ENCODE data around the gene CPVL. TPM values are rescaled to one million over a fixed set of nuclear protein-coding genes. Genes with fewer than 3 reads are reported as not detected.

The CPVL gene
- total RNA-seq, 1 donor, result 0.36 TPM

DNA sequence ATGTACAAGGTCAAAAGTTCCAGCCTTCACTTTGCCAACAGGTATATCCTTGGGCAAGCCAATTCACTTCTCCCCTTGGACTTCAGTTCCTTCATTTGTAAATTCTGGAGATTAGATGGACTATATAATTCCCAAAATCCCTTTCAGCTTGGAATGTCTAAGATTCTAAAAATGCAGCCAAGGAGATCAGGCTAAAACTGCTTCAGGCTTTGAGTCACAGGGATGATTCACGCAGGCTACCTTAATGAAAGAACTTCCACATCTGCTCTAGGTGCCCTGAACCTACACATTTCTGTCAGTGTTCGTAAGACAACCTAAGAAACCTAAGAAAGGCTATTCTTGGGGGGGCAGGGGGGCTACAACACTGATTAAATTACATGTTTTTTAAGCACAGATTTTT, 7.1 kb downstream of the CPVL start:
- no peaks in the 10 kb centered on the region for H4K20me1 ChIP-seq (ENCODE audit: insufficient read depth, low read length)
- no peaks in the 10 kb centered on the region for H3K79me2 ChIP-seq (ENCODE audit: insufficient read depth, low read length)
- no peaks in the 10 kb centered on the region for H3K4me1 ChIP-seq (ENCODE audit: insufficient read depth, low read length)
- H3K9me3 ChIP-seq (ENCODE audit: low read depth, low read length), result no peaks in the 10 kb centered on the region
- H2AFZ ChIP-seq (ENCODE audit: low read length), result no peak overlapping the region
- no peak for DNase-seq (ENCODE audit: insufficient read length, low spot score, missing footprints)
- no peak overlapping the region for H3K4me3 ChIP-seq (ENCODE audit: insufficient read depth, low read length)
- H3K27me3 ChIP-seq (ENCODE audit: insufficient read depth, low read length), result peaks cover 13% of the 10 kb centered on the region
- no peak overlapping the region for H3K4me2 ChIP-seq (ENCODE audit: insufficient read depth, low read length)
- H3K27ac ChIP-seq (ENCODE audit: low read depth, low read length), result no peak overlapping the region
- no peaks in the 10 kb centered on the region for H3K36me3 ChIP-seq (ENCODE audit: insufficient read depth, low read length)
- TF ChIP-seq, protein P1, sequence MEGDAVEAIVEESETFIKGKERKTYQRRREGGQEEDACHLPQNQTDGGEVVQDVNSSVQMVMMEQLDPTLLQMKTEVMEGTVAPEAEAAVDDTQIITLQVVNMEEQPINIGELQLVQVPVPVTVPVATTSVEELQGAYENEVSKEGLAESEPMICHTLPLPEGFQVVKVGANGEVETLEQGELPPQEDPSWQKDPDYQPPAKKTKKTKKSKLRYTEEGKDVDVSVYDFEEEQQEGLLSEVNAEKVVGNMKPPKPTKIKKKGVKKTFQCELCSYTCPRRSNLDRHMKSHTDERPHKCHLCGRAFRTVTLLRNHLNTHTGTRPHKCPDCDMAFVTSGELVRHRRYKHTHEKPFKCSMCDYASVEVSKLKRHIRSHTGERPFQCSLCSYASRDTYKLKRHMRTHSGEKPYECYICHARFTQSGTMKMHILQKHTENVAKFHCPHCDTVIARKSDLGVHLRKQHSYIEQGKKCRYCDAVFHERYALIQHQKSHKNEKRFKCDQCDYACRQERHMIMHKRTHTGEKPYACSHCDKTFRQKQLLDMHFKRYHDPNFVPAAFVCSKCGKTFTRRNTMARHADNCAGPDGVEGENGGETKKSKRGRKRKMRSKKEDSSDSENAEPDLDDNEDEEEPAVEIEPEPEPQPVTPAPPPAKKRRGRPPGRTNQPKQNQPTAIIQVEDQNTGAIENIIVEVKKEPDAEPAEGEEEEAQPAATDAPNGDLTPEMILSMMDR (IDR thresholded peaks at IDR 0.05; ENCODE audit: extremely low read depth, low read depth, low read length), result no peak

DNA sequence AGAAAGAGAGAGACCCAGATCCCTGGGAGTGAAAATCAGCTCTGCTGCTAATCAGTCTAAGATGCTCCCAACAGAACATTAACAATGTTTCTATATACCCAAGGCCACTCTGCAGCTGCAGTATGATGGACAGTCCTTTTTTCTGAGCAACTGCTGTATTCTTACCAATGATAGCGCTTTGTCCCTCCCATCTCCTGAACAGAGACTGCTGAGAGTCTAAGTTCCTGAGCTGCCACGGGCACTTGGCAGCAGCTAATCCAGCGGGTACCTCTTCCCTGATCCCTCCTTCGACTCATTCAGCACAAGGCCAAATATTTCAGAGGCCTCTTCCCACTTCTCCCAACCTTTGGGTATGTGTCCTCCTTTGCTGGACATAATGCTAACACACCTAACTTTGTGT, 7.7 kb downstream of the CPVL start:
- H3K36me3 ChIP-seq (ENCODE audit: insufficient read depth, low read length), result no peaks in the 10 kb centered on the region
- H3K79me2 ChIP-seq (ENCODE audit: insufficient read depth, low read length), result no peaks in the 10 kb centered on the region
- H3K4me1 ChIP-seq (ENCODE audit: insufficient read depth, low read length), result no peaks in the 10 kb centered on the region
- H3K4me2 ChIP-seq (ENCODE audit: insufficient read depth, low read length), result no peak overlapping the region
- peaks cover 7% of the 10 kb centered on the region for H3K27me3 ChIP-seq (ENCODE audit: insufficient read depth, low read length)
- H3K4me3 ChIP-seq (ENCODE audit: insufficient read depth, low read length), result no peak overlapping the region
- H4K20me1 ChIP-seq (ENCODE audit: insufficient read depth, low read length), result no peaks in the 10 kb centered on the region
- DNase-seq (ENCODE audit: insufficient read length, low spot score, missing footprints), result peak; percentile 79
- H3K27ac ChIP-seq (ENCODE audit: low read depth, low read length), result no peak overlapping the region
- H3K9me3 ChIP-seq (ENCODE audit: low read depth, low read length), result no peaks in the 10 kb centered on the region
- TF ChIP-seq, protein P1 (IDR thresholded peaks at IDR 0.05; ENCODE audit: extremely low read depth, low read depth, low read length), result no peak
- no peak overlapping the region for H2AFZ ChIP-seq (ENCODE audit: low read length)

DNA sequence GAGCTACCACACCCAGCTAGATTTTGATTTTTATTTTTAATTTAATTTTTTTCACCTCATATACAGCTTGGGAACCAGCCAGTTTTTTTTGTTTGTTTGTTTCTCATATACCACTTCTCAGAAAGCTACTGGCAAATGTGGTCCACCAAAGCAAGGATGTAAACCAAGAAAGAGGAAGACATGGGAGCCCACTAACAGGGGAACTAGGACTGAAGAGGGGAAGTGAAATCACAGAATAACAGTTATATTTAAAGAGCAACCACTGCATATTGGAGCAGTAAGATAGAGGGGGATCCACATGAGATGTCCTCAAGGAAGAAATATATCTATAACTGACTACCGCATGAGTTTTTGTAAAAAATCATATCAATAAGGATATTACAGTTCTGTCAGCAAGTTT, 10.5 kb downstream of the CPVL start:
- no peak overlapping the region for H3K27ac ChIP-seq (ENCODE audit: low read depth, low read length)
- no peaks in the 10 kb centered on the region for H4K20me1 ChIP-seq (ENCODE audit: insufficient read depth, low read length)
- DNase-seq (ENCODE audit: insufficient read length, low spot score, missing footprints), result no peak
- H3K79me2 ChIP-seq (ENCODE audit: insufficient read depth, low read length), result no peaks in the 10 kb centered on the region
- peaks cover 1% of the 10 kb centered on the region for H3K27me3 ChIP-seq (ENCODE audit: insufficient read depth, low read length)
- H3K4me3 ChIP-seq (ENCODE audit: insufficient read depth, low read length), result no peak overlapping the region
- H3K4me1 ChIP-seq (ENCODE audit: insufficient read depth, low read length), result no peaks in the 10 kb centered on the region
- H3K4me2 ChIP-seq (ENCODE audit: insufficient read depth, low read length), result no peak overlapping the region
- no peaks in the 10 kb centered on the region for H3K9me3 ChIP-seq (ENCODE audit: low read depth, low read length)
- H2AFZ ChIP-seq (ENCODE audit: low read length), result no peak overlapping the region
- TF ChIP-seq, protein P1 (IDR thresholded peaks at IDR 0.05; ENCODE audit: extremely low read depth, low read depth, low read length), result no peak
- H3K36me3 ChIP-seq (ENCODE audit: insufficient read depth, low read length), result no peaks in the 10 kb centered on the region

DNA sequence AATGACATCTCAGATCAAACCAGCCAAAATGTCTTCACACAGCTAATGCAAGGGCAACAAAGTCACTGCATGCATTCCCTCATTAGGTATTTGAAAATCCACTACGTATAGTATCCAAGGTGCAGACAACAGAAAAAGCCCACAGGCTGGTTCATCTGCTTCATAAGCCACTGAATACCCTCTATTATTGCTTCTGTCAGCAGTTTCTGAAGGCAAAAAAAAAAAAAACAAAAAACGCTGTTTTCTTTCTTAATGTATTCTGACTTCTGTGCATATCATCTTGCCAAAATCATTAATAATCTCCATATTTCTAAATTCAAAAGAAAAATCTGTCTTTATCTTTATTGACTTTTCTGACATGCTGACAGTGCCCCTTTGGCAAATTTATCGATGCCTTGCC, 13.4 kb downstream of the CPVL start:
- Histone ChIP-seq H3K27ac (ENCODE audit: low read depth, low read length) (no peak overlapping the region), H3K4me3 (ENCODE audit: insufficient read depth, low read length) (no peak overlapping the region), H3K4me2 (ENCODE audit: insufficient read depth, low read length) (no peak overlapping the region), H3K79me2 (ENCODE audit: insufficient read depth, low read length) (no peaks in the 10 kb centered on the region), H3K9me3 (ENCODE audit: low read depth, low read length) (no peaks in the 10 kb centered on the region), H3K27me3 (ENCODE audit: insufficient read depth, low read length) (no peaks in the 10 kb centered on the region), H3K36me3 (ENCODE audit: insufficient read depth, low read length) (no peaks in the 10 kb centered on the region), H4K20me1 (ENCODE audit: insufficient read depth, low read length) (no peaks in the 10 kb centered on the region), H3K4me1 (ENCODE audit: insufficient read depth, low read length) (no peaks in the 10 kb centered on the region), H2AFZ (ENCODE audit: low read length) (no peak overlapping the region)
- no peak for DNase-seq (ENCODE audit: insufficient read length, low spot score, missing footprints)
- TF ChIP-seq, protein P1 (IDR thresholded peaks at IDR 0.05; ENCODE audit: extremely low read depth, low read depth, low read length), result no peak

Measured in osteoblast (primary cell).